PC-3 (cell line): ENCODE data around the gene FBXO42. TPM values are rescaled to one million over a fixed set of nuclear protein-coding genes. Genes with fewer than 3 reads are reported as not detected.
"Not testable (repeated sequence)": the region's sequence is repeated elsewhere in the genome, so short reads cannot be mapped to it uniquely, and the experiment has no call there.

Source experiments
- ATAC-seq: fragments of 200-7000 bp; cut with Tn5 transposase; 2 replicates; pipeline ENCODE4 v1.9.1; 2020; ENCODE audit warnings: mild to moderate bottlenecking, moderate library complexity
- BruUV-seq: library from RNA; stranded (reverse); fragments of 400-500 nt; replicated peaks from 2 replicates; lab custom pipeline; 2021; lab: Mats Ljungman, UMichigan
- CTCF ChIA-PET: fragments of 300-600 bp; sonication (Branson Sonifier 250); formaldehyde crosslinking; loops from one replicate; lab custom pipeline; 2022; ENCODE audit warnings: antibody characterized with exemption; lab: Charles Lee
- POLR2A ChIA-PET: fragments of 300-600 bp; sonication (Branson Sonifier 250); formaldehyde crosslinking; loops from one replicate; lab custom pipeline; 2022; ENCODE audit warnings: antibody characterized with exemption; ENCODE audit not compliant: unreplicated experiment; lab: Charles Lee
- DNase-seq: peaks from one replicate; pipeline ENCODE4 v3.0.0-alpha.2; 2015
- H2AFZ ChIP-seq: fragments of 300-600 bp; sonication (generic); 2 replicates; pipeline ENCODE4 v1.6.0; 2016; ENCODE audit warnings: antibody characterized with exemption, low read length
- H3F3A ChIP-seq: fragments of 300-600 bp; sonication (generic); one replicate; pipeline ENCODE4 v1.6.0; 2017; ENCODE audit warnings: antibody characterized with exemption, low read length, control low read depth, mild to moderate bottlenecking; ENCODE audit not compliant: unreplicated experiment
- H3K27ac ChIP-seq: fragments of 300-600 bp; sonication (generic); 2 replicates; pipeline ENCODE4 v1.5.1; 2016; ENCODE audit warnings: mild to moderate bottlenecking, low read length
- H3K27me3 ChIP-seq: fragments of 300-600 bp; sonication (generic); 2 replicates; pipeline ENCODE4 v1.6.1; 2016; ENCODE audit warnings: low read length, mixed read lengths
- H3K36me3 ChIP-seq: fragments of 300-600 bp; sonication (generic); 2 replicates; pipeline ENCODE4 v1.6.1; 2016; ENCODE audit warnings: low read depth, mixed run types, low read length, mixed read lengths
- H3K4me1 ChIP-seq: fragments of 300-600 bp; sonication (generic); 2 replicates; pipeline ENCODE4 v1.5.1; 2016; ENCODE audit warnings: low read length; ENCODE audit not compliant: insufficient read depth
- H3K4me2 ChIP-seq: fragments of 300-600 bp; sonication (generic); 2 replicates; pipeline ENCODE4 v1.6.0; 2016; ENCODE audit warnings: low read length
- H3K4me3 ChIP-seq: fragments of 300-600 bp; sonication (generic); 2 replicates; pipeline ENCODE4 v1.5.1; 2016; ENCODE audit warnings: mild to moderate bottlenecking, low read length, mixed read lengths
- H3K79me2 ChIP-seq: fragments of 300-600 bp; sonication (generic); 2 replicates; pipeline ENCODE4 v1.6.1; 2017; ENCODE audit warnings: low read length, mixed read lengths
- H3K9ac ChIP-seq: fragments of 300-600 bp; sonication (generic); 2 replicates; pipeline ENCODE4 v1.6.0; 2016; ENCODE audit warnings: mild to moderate bottlenecking, low read length
- H3K9me2 ChIP-seq: fragments of 300-600 bp; sonication (generic); replicated peaks from 2 replicates; pipeline ENCODE4 v1.6.1; 2016; ENCODE audit warnings: mixed run types, low read length, mixed read lengths
- H3K9me3 ChIP-seq: fragments of 300-600 bp; sonication (generic); 2 replicates; pipeline ENCODE4 v1.6.1; 2016; ENCODE audit warnings: low read length, mixed read lengths
- H4K20me1 ChIP-seq: fragments of 300-600 bp; sonication (generic); 2 replicates; pipeline ENCODE4 v1.6.1; 2016; ENCODE audit warnings: low read length, mixed read lengths
- CTCF ChIP-seq: fragments of 300-600 bp; sonication (generic); conservative IDR thresholded peaks from 2 replicates; pipeline ENCODE4 v1.5.1; 2017; ENCODE audit warnings: antibody characterized with exemption, low read depth, mild to moderate bottlenecking, low read length
- EZH2 ChIP-seq: fragments of 300-600 bp; sonication (generic); IDR thresholded peaks from one replicate; pipeline ENCODE4 v1.6.1; 2017; ENCODE audit warnings: antibody characterized with exemption, mild to moderate bottlenecking, low read length; ENCODE audit not compliant: unreplicated experiment
- EZH2phosphoT487 ChIP-seq: fragments of 300-600 bp; sonication (generic); IDR thresholded peaks from 2 replicates; pipeline ENCODE4 v1.6.1; 2018; ENCODE audit warnings: mild to moderate bottlenecking, antibody characterized with exemption, low read length, borderline replicate concordance
- intact Hi-C: fragments of 100-400 bp; cut with micrococcal nuclease; formaldehyde crosslinking; loops from 2 replicates; pipeline ENCODE4 v1.9.0; 2023
- total RNA-seq: library from RNA; depleted of rRNA; stranded (reverse); fragments of >200 nt; gene quantifications from 2 replicates; pipeline ENCODE4 v1.2.3, GENCODE V29; 2014

The FBXO42 gene
- total RNA-seq, 1 experiment from 2014 or later, result 16.0 TPM

- H3K27ac ChIP-seq, result no peak overlapping the region
- no peaks in the 10 kb centered on the region for H3K79me2 ChIP-seq
- CTCF ChIA-PET, result no interaction called here
Observed at GRCh38 chr1:16247441-16247840, 104.8 kb downstream of the FBXO42 start.

GRCh38 chr1:16246961-16247360 lies 105.3 kb downstream of the FBXO42 start:
- Histone ChIP-seq H3K79me2 (no peaks in the 10 kb centered on the region), H3K36me3 (peaks cover 10% of the 10 kb centered on the region; the same call in 1 of the 2 replicates), H4K20me1 (0 out of 2 replicates have a peak, but pooled peaks cover 3% of the 10 kb centered on the region), H3K27ac (no peak overlapping the region), H3F3A (no peaks in the 10 kb centered on the region), H3K27me3 (no peaks in the 10 kb centered on the region), H3K9me2 (no peaks in the 10 kb centered on the region), H3K4me2 (no peak overlapping the region), H3K9me3 (no peaks in the 10 kb centered on the region), H3K4me1 (peaks cover 27% of the 10 kb centered on the region), H3K9ac (no peak overlapping the region), H2AFZ (no peak overlapping the region), H3K4me3 (no peak overlapping the region)
- BruUV-seq, result no TSS peak
- TF ChIP-seq EZH2phosphoT487 (no peak), CTCF (no peak), EZH2 (no peak)
- ATAC-seq (no peak), DNase-seq (no peak)
- ChIA-PET CTCF (no interaction called here), POLR2A (no interaction called here)
- intact Hi-C loops, result no loop called here

More at GRCh38 chr1:16247441-16247840, 104.8 kb downstream of the FBXO42 start:
- DNase-seq (no peak), ATAC-seq (no peak)
- no peak overlapping the region for H3K4me3 ChIP-seq
- no peaks in the 10 kb centered on the region for H3K9me2 ChIP-seq
- intact Hi-C loops, result no loop called here
- peaks cover 32% of the 10 kb centered on the region for H3K4me1 ChIP-seq
- POLR2A ChIA-PET, result interaction anchor here (1.2 kb wide), 1 partner anchor 30 kb away, joined by 3 read pairs; no protein-coding TSS in a partner anchor
- BruUV-seq, result no TSS peak
- no peaks in the 10 kb centered on the region for H3K27me3 ChIP-seq
- no peaks in the 10 kb centered on the region for H3K9me3 ChIP-seq
- H2AFZ ChIP-seq, result no peak overlapping the region
- peaks cover 14% of the 10 kb centered on the region; the same call in 1 of the 2 replicates for H3K36me3 ChIP-seq
- no peaks in the 10 kb centered on the region for H3F3A ChIP-seq
- H4K20me1 ChIP-seq, result 0 out of 2 replicates have a peak, but pooled peaks cover 3% of the 10 kb centered on the region
- no peak overlapping the region for H3K4me2 ChIP-seq
- TF ChIP-seq CTCF, result no peak
- TF ChIP-seq EZH2, result no peak
- no peak for TF ChIP-seq EZH2phosphoT487
- no peak overlapping the region for H3K9ac ChIP-seq

GRCh38 chr1:16246239-16246638 lies 106.0 kb downstream of the FBXO42 start:
- ATAC-seq, BruUV-seq, H3K9me2 ChIP-seq, H3K4me3 ChIP-seq, H3K79me2 ChIP-seq, H3K36me3 ChIP-seq, H3K9me3 ChIP-seq, H2AFZ ChIP-seq, CTCF ChIA-PET, H3K27ac ChIP-seq, H3K9ac ChIP-seq, H3K4me2 ChIP-seq, DNase-seq, intact Hi-C loops, POLR2A ChIA-PET, H3F3A ChIP-seq, H3K27me3 ChIP-seq, H4K20me1 ChIP-seq: not testable (repeated sequence)
- H3K4me1 ChIP-seq, result peaks cover 26% of the 10 kb centered on the region
